HK-2 (cell line): ENCODE results near the gene NEMF.
"Not testable (repeated sequence)": the region's sequence is repeated elsewhere in the genome, so short reads cannot be mapped to it uniquely, and the experiment has no call there.

Source experiments
- DNase-seq: peaks from one replicate; pipeline ENCODE4 v3.0.0-alpha.2; 2018; ENCODE audit not compliant: unreplicated experiment

The NEMF gene

GRCh38 chr14:49745191-49745590 lies 107.4 kb downstream of the NEMF start:
- no peak for DNase-seq

- DNase-seq: not testable (repeated sequence)
Measured at GRCh38 chr14:49735669-49736068, 116.9 kb downstream of the NEMF start.

GRCh38 chr14:49733836-49734235 lies 118.8 kb downstream of the NEMF start:
- DNase-seq: no peak

- DNase-seq: no peak
Measured at GRCh38 chr14:49732896-49733295, 119.7 kb downstream of the NEMF start.
